H9 (cell line): ENCODE data around the gene IP6K3. TPM values are rescaled to one million over a fixed set of nuclear protein-coding genes. Genes with fewer than 3 reads are reported as not detected.

Source experiments
- DNase-seq: peaks from one replicate; pipeline ENCODE4 v3.0.0-alpha.2; 2017
- H2AFZ ChIP-seq: one replicate; pipeline ENCODE4 v1.6.1; 2013; ENCODE audit warnings: mild to moderate bottlenecking, low read length, control low read depth, moderate library complexity
- H2AK5ac ChIP-seq: 2 replicates; pipeline ENCODE4 v1.6.1; 2013; ENCODE audit warnings: low read length, control low read depth, mixed read lengths; ENCODE audit not compliant: insufficient read length
- H2BK120ac ChIP-seq: one replicate; pipeline ENCODE4 v1.6.1; 2013; ENCODE audit warnings: low read depth, mild to moderate bottlenecking, low read length, control low read depth, inconsistent platforms; ENCODE audit not compliant: poor library complexity, severe bottlenecking
- H2BK12ac ChIP-seq: 2 replicates; pipeline ENCODE4 v1.6.1; 2013; ENCODE audit warnings: low read length, control low read depth, mixed read lengths, low read depth; ENCODE audit not compliant: insufficient read length
- H2BK15ac ChIP-seq: 2 replicates; pipeline ENCODE4 v1.6.1; 2013; ENCODE audit warnings: low read depth, low read length, control low read depth
- H2BK20ac ChIP-seq: one replicate; pipeline ENCODE4 v1.6.1; 2013; ENCODE audit warnings: low read depth, mild to moderate bottlenecking, low read length, control low read depth, inconsistent platforms; ENCODE audit not compliant: poor library complexity, severe bottlenecking
- H2BK5ac ChIP-seq: 2 replicates; pipeline ENCODE4 v1.6.1; 2013; ENCODE audit warnings: low read length, control low read depth, mixed read lengths; ENCODE audit not compliant: insufficient read length
- H3K14ac ChIP-seq: 2 replicates; pipeline ENCODE4 v1.6.1; 2013; ENCODE audit warnings: low read length, control low read depth; ENCODE audit not compliant: insufficient read depth
- H3K18ac ChIP-seq: 2 replicates; pipeline ENCODE4 v1.6.1; 2013; ENCODE audit warnings: low read depth, mild to moderate bottlenecking, mixed read lengths, low read length, control low read depth; ENCODE audit not compliant: insufficient read length
- H3K23ac ChIP-seq: 2 replicates; pipeline ENCODE4 v1.6.1; 2013; ENCODE audit warnings: low read length, control low read depth, mixed read lengths, low read depth; ENCODE audit not compliant: insufficient read length
- H3K23me2 ChIP-seq: 2 replicates; pipeline ENCODE4 v1.6.1; 2013; ENCODE audit warnings: low read depth, mild to moderate bottlenecking, mixed read lengths, low read length, control low read depth; ENCODE audit not compliant: insufficient read length, poor library complexity, severe bottlenecking
- H3K27ac ChIP-seq: 2 replicates; pipeline ENCODE4 v1.5.1; 2013; ENCODE audit warnings: low read length, control low read depth, mixed read lengths, low read depth; ENCODE audit not compliant: insufficient read length
- H3K27me3 ChIP-seq: 2 replicates; pipeline ENCODE4 v1.6.1; 2013; ENCODE audit warnings: low read length, control low read depth, inconsistent platforms; ENCODE audit not compliant: insufficient read depth
- H3K4ac ChIP-seq: 2 replicates; pipeline ENCODE4 v1.6.1; 2013; ENCODE audit warnings: low read depth, mild to moderate bottlenecking, control low read depth, inconsistent platforms, low read length, moderate library complexity
- H3K4me1 ChIP-seq: 2 replicates; pipeline ENCODE4 v1.6.1; 2013; ENCODE audit warnings: low read length, control low read depth, inconsistent platforms; ENCODE audit not compliant: insufficient read depth
- H3K4me2 ChIP-seq: 2 replicates; pipeline ENCODE4 v1.6.1; 2013; ENCODE audit warnings: low read length, control low read depth, mixed read lengths; ENCODE audit not compliant: insufficient read length, insufficient read depth
- H3K56ac ChIP-seq: 2 replicates; pipeline ENCODE4 v1.6.1; 2013; ENCODE audit warnings: low read depth, mild to moderate bottlenecking, mixed read lengths, low read length, control low read depth; ENCODE audit not compliant: insufficient read length
- H3K79me1 ChIP-seq: 2 replicates; pipeline ENCODE4 v1.6.1; 2013; ENCODE audit warnings: low read depth, mild to moderate bottlenecking, moderate library complexity, low read length, control low read depth, inconsistent platforms; ENCODE audit not compliant: insufficient read depth, poor library complexity, severe bottlenecking
- H3K79me2 ChIP-seq: 2 replicates; pipeline ENCODE4 v1.6.1; 2013; ENCODE audit warnings: low read length, control low read depth, inconsistent platforms; ENCODE audit not compliant: insufficient read depth
- H3K9ac ChIP-seq: 2 replicates; pipeline ENCODE4 v1.6.1; 2013; ENCODE audit warnings: low read length, control low read depth, mixed read lengths; ENCODE audit not compliant: insufficient read length; ENCODE audit errors: extremely low read depth
- H3K9me3 ChIP-seq: one replicate; pipeline ENCODE4 v1.6.1; 2013; ENCODE audit warnings: low read depth, low read length, inconsistent platforms; ENCODE audit not compliant: control insufficient read depth
- H3T11ph ChIP-seq: one replicate; pipeline ENCODE4 v1.6.1; 2013; ENCODE audit warnings: mild to moderate bottlenecking, low read length, control low read depth, inconsistent platforms
- H4K20me1 ChIP-seq: one replicate; pipeline ENCODE4 v1.6.1; 2013; ENCODE audit not compliant: control insufficient read depth, insufficient read length, insufficient read depth
- H4K5ac ChIP-seq: 2 replicates; pipeline ENCODE4 v1.6.1; 2013; ENCODE audit warnings: low read depth, mild to moderate bottlenecking, mixed read lengths, low read length, control low read depth; ENCODE audit not compliant: insufficient read length
- H4K8ac ChIP-seq: replicated peaks from 2 replicates; pipeline ENCODE4 v1.6.1; 2013; ENCODE audit warnings: low read length, control low read depth, mixed read lengths, low read depth; ENCODE audit not compliant: insufficient read length
- H4K91ac ChIP-seq: 2 replicates; pipeline ENCODE4 v1.6.1; 2013; ENCODE audit warnings: low read depth, mild to moderate bottlenecking, moderate library complexity, mixed read lengths, low read length, control low read depth; ENCODE audit not compliant: insufficient read length
- H3K27ac Mint-ChIP-seq, 3 experiments: 2 replicates in 2 of 3; 3 replicates in 1 of 3; pipeline ENCODE4 v1.8.0; 2020 to 2021; ENCODE audit warnings: mixed read lengths in 3 of 3, mild to moderate bottlenecking in 1 of 3, moderate library complexity in 1 of 3
- H3K27me3 Mint-ChIP-seq: 2 replicates; pipeline ENCODE4 v1.8.0; 2021; ENCODE audit warnings: low read depth, mild to moderate bottlenecking, moderate library complexity, mixed read lengths
- H3K36me3 Mint-ChIP-seq, 3 experiments: 2 replicates in 2 of 3; 3 replicates in 1 of 3; pipeline ENCODE4 v1.8.0; 2020 to 2021; ENCODE audit warnings: low read depth in 3 of 3, mixed read lengths in 3 of 3; ENCODE audit not compliant: insufficient read depth in 1 of 3
- H3K4me1 Mint-ChIP-seq, 2 experiments: 2 replicates each; pipeline ENCODE4 v1.8.0; 2020; ENCODE audit warnings: mixed read lengths in 2 of 2
- H3K4me3 Mint-ChIP-seq, 2 experiments: 2 replicates in 1 of 2; 3 replicates in 1 of 2; pipeline ENCODE4 v1.8.0; 2020 to 2021; ENCODE audit warnings: mild to moderate bottlenecking in 2 of 2, mixed read lengths in 2 of 2, moderate library complexity in 1 of 2
- H3K9me3 Mint-ChIP-seq, 2 experiments: 2 replicates in 1 of 2; 3 replicates in 1 of 2; pipeline ENCODE4 v1.8.0; 2020; ENCODE audit warnings: mild to moderate bottlenecking in 2 of 2, mixed read lengths in 2 of 2, moderate library complexity in 1 of 2
- CTCF ChIP-seq: fragments of 200-600 bp; sonication (generic); conservative IDR thresholded peaks from 3 replicates; pipeline ENCODE4 v1.8.0; 2021; ENCODE audit warnings: antibody characterized with exemption, mild to moderate bottlenecking
- WGBS: extraction: QIAGEN DNeasy Blood & Tissue Kit; methylation state at CpG from one replicate; pipeline ENCODE4 v1.1.7; 2013; ENCODE audit warnings: missing lambda C conversion rate, low lambda C conversion rate, mixed read lengths; ENCODE audit not compliant: insufficient read length; ENCODE audit errors: extremely low coverage; 5-methylcytosine and 5-hydroxymethylcytosine counted together
- total RNA-seq: library from RNA; stranded (reverse); gene quantifications from 2 replicates; pipeline ENCODE4 v1.2.1, GENCODE V29; 2021

Gene IP6K3
- total RNA-seq, 1 experiment from 2014 or later, result 0.46 TPM

- H2BK120ac ChIP-seq, result no peak overlapping the region
- no peaks in the 10 kb centered on the region for H3K9me3 ChIP-seq
- H3K9ac ChIP-seq, result no peak overlapping the region
- Mint-ChIP-seq H3K27me3 (no peaks in the 10 kb centered on the region), H3K4me1 (peaks cover 4 to 13% of the 10 kb centered on the region in 2 experiments; a peak in 3 of 4 replicates), H3K4me3 (no peak overlapping the region), H3K9me3 (no peaks in the 10 kb centered on the region), H3K27ac (no peak overlapping the region), H3K36me3 (peaks cover 37 to 89% (median 89%) of the 10 kb centered on the region in 3 experiments; a peak in 6 of 7 replicates)
- H3K23me2 ChIP-seq, result no peaks in the 10 kb centered on the region
- DNase-seq, result no peak
- no peaks in the 10 kb centered on the region for H3K79me1 ChIP-seq
- no peak for TF ChIP-seq CTCF
- H3K4me2 ChIP-seq, result no peak overlapping the region
- H2BK15ac ChIP-seq, result no peak overlapping the region
- no peaks in the 10 kb centered on the region for H3K4me1 ChIP-seq
- H2AK5ac ChIP-seq, result no peak overlapping the region
- no peak overlapping the region for H3K27ac ChIP-seq
- H4K20me1 ChIP-seq, result no peaks in the 10 kb centered on the region
- no peak overlapping the region for H4K8ac ChIP-seq
- H3K56ac ChIP-seq, result no peak overlapping the region
- H3K18ac ChIP-seq, result no peak overlapping the region
- no peak overlapping the region for H3T11ph ChIP-seq
- no CpG with 5 or more reads among the region's 25 CpGs for WGBS
- no peak overlapping the region for H3K23ac ChIP-seq
- H3K14ac ChIP-seq, result no peak overlapping the region
- no peaks in the 10 kb centered on the region for H3K27me3 ChIP-seq
- no peak overlapping the region for H2AFZ ChIP-seq
- no peak overlapping the region for H3K4ac ChIP-seq
- H4K5ac ChIP-seq, result no peak overlapping the region
- no peak overlapping the region for H2BK5ac ChIP-seq
- no peak overlapping the region for H4K91ac ChIP-seq
- no peaks in the 10 kb centered on the region for H3K79me2 ChIP-seq
- no peak overlapping the region for H2BK20ac ChIP-seq
- H2BK12ac ChIP-seq, result no peak overlapping the region
Observed at GRCh38 chr6:33688451-33689147, 58.1 kb downstream of the IP6K3 start.
